GM18511 (cell line): ENCODE measurements around the gene ACAP2.
A peak's percentile ranks its signal among the peaks of the same experiment; 100 is the strongest.
"Not testable (repeated sequence)": the region's sequence is repeated elsewhere in the genome, so short reads cannot be mapped to it uniquely, and the experiment has no call there.

ENCODE experiments used
- ATAC-seq: cut with Tn5 transposase; IDR thresholded peaks from one replicate; pipeline ENCODE4 v1.9.1; 2021; ENCODE audit warnings: mild to moderate bottlenecking, moderate library complexity; ENCODE audit not compliant: unreplicated experiment

ACAP2 gene, protein sequence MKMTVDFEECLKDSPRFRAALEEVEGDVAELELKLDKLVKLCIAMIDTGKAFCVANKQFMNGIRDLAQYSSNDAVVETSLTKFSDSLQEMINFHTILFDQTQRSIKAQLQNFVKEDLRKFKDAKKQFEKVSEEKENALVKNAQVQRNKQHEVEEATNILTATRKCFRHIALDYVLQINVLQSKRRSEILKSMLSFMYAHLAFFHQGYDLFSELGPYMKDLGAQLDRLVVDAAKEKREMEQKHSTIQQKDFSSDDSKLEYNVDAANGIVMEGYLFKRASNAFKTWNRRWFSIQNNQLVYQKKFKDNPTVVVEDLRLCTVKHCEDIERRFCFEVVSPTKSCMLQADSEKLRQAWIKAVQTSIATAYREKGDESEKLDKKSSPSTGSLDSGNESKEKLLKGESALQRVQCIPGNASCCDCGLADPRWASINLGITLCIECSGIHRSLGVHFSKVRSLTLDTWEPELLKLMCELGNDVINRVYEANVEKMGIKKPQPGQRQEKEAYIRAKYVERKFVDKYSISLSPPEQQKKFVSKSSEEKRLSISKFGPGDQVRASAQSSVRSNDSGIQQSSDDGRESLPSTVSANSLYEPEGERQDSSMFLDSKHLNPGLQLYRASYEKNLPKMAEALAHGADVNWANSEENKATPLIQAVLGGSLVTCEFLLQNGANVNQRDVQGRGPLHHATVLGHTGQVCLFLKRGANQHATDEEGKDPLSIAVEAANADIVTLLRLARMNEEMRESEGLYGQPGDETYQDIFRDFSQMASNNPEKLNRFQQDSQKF

DNA sequence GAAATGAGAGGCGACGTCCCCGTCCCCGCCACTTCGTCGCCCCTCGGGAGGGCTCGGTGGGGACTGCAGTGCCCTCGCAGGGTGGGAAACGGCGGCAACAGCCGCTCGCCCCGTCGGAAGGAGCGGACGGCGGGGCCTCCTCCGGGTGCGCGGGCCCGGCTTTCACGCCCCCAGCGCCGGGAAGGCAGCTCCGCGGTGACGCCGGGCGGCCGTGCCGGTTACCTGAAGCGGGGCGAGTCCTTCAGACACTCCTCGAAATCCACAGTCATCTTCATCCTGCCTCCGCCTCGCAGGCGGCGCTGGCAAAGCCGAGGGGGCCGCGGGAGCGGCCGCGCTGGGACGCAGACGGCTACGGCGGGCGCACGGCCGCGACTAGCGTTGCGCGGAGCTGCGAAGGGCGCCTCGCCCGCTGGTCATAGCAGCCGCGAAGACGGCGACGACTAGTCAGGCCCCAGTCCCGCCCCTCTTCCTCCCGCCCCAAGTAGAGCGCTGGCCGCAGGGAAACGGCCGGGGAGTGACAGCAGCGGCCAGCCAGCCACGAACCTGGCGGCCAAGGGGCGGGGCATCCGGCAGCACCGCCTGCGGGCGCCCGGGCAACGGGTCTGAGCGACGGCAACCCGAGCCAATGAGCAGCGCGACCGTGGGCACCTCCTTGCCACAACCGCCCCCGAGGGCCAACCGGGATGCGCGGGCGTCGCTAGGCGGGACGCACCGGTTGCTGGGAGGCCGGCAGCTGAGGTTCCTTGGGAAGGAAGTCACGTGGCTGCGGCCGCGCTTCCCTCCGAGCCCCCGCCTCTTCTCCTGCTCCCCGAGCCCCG lies at the start of gene ACAP2:
ACAP2 (minus strand) TSS at position 448 of the 818 bp plus-strand sequence; CDS start at position 275, 173 bp downstream.
- peak; percentile 90 for ATAC-seq

DNA sequence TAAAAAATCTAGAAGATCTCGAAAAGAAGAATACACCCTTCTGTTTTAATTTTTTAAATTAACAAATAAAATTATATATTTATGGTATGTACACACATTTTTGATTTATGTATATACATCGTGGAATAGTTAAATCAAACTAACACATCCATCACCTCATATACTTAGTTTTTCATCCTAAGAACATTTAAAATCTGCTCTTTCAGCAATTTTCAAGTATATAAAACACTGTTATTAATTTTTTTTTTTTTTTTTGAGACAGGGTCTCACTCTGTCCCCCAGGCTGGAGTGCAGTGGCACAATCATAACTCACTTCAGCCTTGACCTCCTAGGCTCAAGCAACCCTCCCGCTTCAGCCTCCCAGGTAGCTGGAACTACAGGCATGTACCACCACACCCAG lies 32.8 kb upstream of the ACAP2 start:
- ATAC-seq: no peak

DNA sequence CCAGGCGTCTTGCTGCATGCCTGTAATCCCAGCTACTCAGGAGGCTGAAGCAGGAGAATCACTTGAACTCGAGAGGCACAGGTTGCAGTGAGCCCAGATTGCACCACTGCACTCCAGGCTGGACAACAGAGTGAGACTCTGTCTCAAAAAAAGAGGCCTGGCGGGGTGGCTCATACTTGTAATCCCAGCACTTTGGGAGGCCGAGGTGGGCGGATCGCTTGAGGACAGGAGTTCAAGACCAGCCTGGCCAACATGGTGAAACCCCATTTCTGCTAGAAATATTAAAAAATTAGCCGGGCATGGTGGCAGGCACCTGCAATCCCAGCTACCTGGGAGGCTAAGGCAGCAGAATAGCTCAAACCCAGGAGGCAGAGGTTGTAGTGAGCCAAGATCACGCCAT lies 32.3 kb upstream of the ACAP2 start:
- not testable (repeated sequence) for ATAC-seq

DNA sequence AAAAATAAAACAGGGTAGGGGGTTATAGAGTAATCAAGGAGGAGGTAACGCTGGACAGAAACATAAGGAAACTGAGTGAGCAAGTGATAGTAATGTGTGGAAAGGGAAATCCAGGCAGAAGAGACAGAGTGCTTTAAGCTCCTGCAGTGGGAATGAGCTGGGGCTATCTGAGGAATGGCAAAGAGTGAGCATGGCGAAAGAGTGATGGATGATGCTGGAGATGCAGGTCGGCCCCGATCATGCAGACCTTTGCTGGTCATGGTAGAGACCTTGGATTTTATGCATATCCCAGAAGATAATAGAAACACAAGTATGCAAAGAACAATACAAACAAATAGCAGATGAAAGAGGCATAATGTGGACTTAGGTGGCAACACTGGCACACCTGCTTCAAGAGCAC lies 26.0 kb upstream of the ACAP2 start:
- no peak for ATAC-seq

DNA sequence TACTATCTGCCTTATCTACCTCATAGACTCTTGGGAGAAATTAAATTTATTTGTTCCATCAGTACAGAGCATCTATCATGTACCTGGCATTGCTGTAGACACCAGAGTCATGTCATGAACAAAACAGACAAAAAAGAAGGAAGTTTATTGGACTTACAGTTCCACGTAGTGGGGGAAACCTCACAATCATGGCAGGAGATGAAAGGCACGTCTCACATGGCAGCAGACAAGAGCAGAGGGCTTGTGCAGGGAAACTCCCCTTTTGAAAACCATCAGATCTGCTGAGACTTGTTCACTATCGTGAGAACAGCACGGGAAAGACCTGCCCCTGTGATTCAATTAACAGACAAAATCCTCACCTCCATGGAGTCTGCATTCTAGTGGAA lies 25.6 kb upstream of the ACAP2 start:
- ATAC-seq: no peak

DNA sequence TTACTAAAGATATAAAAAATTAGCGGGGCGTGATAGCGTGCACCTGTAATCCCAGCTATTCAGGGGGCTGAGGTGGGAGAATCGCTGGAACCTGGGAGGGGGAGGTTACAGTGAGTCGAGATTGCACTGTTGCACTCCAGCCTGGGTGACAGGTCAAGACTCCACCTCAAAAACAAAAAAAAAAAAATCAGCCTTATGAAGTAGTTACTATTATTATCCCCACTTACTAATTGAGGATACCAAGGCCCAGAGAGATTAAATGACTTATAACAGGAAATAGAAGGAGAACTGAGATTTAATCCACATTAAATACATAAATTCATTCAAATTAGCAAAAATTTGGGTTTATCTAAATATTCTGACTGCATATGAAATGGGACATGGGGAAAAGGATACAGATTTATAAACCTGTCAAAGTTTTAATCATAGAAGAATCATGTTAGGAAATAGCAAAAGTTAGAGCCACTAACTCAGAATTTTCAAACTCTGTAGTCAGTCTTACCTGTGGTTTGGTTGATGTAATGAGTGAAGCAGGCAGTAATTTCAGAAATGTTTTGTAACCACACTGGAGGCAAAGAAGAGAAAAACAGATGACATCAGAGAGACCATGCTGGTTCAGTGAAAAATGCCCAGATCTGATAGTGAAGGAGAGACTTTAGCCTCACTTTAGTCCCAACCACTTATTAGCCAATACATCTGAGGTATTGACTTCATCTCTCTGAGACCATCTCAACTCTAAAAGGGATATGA lies 25.0 kb upstream of the ACAP2 start:
- no peak for ATAC-seq

DNA sequence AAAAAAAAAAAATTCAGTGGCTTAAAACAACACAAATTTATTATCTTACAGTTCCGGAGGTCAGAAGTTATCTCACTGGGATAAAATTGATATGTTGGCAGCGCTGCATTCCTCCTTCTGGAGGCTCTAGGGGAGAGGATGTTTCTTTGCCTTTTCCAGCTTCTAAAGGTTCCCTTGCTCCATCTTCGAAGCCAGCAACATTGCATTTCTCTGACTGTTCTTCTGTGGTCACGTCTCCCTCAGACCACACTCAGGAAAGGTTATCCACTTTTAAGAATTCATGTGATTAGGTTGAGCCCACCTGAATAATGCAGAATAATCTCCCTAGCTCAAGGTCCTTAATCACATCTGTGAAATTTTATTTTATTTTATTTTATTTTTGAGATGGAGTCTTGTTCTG lies 23.4 kb upstream of the ACAP2 start:
- no peak for ATAC-seq

DNA sequence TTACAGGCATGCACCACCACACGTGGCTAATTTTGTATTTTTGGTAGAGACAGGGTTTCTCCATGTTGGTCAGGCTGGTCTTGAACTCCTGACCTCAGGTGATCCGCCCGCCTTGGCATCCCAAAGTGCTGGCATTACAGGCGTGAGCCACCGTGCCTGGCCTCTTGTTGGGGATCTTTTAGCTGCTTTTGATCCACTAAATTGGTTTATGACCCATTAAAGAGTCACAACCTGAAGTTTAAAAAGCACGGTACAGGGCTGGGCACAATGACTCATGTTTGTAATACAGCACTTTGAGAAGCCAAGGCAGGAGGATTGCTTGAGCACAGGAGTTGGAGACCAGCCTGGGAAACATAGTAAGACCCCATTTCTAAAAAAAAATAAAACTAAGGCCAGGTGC lies 20.1 kb upstream of the ACAP2 start:
- ATAC-seq: not testable (repeated sequence)

DNA sequence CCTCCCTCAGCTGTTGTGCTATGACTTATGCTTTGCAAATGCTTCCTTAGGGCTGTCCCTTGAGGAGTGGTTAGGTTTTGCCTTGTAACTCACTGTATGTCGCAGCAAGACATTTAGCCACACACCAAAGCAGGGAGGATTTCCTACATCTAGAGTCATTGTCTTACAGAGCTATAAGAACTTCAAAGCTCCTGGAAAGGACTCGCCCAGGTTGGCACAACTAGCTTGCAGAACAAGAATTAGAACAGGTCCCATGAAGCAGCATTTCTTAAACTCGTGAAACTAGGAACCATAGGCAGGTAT lies 19.4 kb upstream of the ACAP2 start:
- no peak for ATAC-seq

DNA sequence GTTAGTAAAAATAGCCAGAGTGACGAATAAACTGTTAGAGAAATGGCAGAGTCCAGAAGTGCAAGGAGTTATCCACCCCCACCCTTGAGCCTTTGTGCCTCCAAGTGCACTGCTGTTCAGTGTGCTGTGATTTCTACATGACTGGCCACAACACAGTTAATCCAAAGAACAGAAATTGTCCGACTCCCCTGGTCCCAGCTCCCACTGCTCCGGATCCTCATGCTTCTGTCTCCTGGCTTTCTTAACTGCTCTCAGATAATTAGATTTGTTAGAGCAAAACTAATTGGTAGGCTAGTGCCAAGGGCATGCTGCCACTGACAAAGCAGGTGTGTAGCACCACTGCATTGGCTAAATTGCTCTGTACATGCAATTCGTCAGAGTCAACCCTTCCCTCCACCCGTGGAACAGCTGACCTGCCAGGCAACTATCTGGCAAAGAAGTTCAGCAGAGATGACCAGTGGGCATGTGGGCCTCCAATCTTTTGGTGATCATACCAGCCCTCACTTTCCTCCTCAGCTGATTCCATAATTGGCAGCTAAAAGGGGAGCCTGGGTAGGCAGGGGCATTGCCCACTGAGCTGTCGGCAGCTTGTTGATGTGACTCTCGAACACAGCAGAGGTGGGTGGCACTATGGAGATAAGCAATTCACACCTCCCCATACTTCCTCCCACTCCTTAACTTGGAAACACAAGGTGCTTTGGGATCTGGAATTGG lies 18.9 kb upstream of the ACAP2 start:
- ATAC-seq: no peak

DNA sequence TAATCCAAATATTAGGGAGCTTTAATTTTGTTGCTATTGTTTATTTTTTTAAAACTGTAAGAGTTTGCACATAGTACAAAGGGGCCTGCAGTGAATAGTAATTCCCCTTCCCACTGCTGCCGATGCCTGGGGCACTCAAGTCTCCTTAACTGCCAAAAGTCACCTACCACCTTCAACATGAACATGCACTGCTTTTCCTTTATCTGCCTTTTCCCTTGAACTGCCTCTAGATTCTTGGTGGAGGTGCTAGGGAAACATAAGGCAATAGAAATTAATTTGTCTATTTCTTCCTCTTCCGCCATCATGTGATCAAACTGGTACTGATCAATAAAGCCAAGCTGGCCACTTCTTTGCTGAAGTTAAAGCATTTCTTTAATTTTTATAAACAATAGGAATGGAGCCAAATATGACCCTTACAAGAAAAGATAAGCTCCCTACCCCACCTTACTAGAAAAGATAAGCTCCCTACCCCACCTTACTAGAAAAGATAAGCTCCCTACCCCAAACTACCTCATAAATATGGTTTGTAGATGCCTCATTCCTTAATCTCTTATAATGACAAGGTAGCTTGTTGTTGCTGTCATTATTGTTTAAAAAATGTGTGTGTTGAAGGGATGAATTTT lies 17.4 kb upstream of the ACAP2 start:
- ATAC-seq: no peak

DNA sequence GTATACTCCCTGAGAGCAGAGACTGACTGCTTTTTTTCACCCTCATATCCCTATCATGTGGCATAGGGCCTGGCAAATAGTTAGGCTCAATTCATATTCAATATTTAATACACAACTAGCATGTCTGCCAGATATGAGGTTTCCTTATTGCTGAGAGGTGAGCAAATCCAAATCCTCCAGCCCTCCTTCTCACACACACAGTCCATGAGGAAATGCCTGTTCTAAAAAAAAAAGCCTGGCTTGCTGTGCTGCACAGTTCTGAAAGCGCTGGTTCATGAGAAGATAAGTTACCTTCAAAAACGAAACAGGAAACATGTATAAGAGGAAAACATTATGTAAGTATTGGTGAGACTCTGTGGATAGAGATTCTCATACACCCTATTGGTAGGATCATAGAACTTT lies 15.5 kb upstream of the ACAP2 start:
- ATAC-seq: peak; percentile 80

DNA sequence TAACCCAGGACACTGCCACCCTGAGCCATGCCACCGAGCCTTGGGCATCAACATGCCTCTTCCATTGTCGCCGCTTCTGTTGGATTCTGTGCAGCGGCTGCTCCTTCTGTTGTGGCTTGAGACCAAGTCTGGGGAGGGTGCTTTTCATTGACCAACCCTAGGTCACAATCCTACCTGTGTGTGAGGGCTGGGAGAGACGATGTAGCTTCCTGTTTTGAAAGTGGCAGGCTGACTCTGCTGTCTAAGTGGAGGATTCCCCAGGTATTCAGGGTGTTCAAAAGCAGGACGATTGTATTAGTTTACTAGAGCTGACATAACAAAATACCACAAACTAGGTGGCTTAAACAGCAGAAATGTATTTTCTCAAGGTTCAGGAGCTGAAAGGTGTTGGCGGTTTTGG lies 13.0 kb upstream of the ACAP2 start:
- ATAC-seq: no peak

DNA sequence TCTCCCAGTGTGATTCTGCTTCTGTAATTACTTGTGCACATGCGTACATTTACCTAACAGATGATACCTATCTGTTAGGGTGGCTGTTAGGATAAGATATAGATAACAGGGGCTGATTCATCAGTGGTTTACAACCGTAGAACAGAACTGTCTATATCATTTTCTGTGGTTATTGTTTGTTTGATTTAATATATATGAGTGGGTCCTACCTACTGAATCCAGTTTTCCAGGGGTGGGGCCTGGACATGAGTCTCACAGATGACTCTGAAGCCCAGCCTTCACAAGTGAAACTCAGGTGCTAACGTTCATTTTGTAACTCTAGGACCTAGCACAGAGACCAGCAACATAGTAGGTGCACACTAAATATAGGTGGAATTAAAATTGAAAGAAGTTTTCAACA lies 10.4 kb upstream of the ACAP2 start:
- no peak for ATAC-seq

DNA sequence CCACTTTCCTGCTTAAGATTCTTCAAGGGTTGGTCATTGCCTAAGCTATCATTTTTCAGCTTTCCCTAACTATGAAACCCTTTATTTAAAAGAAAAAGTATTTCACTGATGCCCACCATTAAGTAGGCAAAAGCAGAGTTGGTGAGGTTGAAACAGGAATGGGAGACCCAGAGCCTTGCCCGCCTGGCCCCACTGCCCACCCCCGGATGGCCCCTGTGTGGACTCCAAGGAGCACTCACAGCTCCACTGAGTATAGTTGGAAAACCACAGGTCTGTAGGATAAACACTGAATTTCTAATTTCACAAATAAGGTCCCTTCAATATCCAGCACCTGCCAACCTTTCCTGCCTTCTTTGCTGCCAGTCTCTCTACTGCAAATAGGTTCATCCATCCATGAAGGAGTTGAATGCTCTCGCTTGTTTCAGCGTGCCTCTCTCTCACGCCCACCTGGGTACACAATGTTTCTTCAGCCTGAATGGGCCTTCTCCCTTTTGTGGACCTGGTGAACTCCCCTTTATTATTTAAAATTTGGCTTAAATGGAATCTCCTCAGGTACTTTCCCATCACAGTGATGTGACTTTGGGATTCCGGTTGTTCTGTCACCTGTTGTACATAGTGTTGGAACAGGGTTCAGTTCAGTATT lies 8.7 kb upstream of the ACAP2 start:
- ATAC-seq: no peak

DNA sequence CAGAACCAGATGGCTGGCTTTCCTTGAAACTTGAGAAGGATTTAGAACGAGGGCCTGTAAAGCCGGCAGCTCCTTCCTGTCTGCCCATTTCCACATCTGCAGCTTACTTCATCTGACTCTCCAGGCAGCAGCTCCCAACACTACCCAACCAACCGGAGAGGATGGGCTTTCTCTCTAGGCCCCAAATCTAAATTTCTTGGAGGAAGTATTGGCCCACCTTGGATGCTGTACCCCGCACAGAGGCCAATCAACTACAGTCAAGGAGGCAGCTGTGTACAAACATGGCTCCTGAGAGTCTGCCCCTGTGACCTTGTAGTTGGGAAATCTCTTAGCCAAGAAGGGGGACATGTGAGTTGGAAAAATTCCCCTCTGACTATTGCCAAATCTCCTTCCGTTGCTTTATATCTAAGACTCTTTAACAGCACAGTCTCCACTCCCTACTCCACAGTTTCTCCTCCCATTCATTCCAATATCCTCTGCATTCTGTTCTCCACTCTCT lies 8.0 kb upstream of the ACAP2 start:
- ATAC-seq: no peak

DNA sequence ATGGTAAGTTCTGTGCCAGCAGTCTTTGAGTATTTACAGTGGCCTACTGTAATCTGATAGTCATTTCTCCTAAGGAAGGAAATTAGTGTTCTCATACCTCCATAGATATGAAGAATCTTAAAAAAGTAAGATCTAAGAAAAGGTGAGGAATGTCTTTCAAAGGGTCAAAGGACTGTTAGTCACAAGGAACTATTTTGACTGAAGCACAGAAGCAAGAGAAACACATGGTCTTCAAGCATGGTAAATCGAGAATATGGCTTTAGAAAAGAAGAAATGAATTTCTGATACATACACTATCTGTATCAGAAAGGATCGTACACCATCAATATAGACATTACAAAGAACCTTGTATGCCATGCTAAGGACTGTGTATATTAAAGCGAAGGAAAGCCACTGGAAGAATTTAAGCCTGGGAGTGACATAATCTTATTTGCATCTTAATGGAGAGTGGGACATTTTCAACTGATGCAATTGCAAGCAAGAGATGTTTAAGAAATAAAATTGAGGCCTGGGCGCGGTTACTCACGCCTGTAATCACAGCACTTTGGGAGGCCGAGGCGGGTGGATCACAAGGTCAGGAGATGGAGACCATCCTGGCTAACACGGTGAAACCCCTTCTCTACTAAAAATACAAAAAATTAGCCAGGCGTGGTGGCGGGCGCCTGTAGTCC lies 5.5 kb upstream of the ACAP2 start:
- ATAC-seq: no peak

DNA sequence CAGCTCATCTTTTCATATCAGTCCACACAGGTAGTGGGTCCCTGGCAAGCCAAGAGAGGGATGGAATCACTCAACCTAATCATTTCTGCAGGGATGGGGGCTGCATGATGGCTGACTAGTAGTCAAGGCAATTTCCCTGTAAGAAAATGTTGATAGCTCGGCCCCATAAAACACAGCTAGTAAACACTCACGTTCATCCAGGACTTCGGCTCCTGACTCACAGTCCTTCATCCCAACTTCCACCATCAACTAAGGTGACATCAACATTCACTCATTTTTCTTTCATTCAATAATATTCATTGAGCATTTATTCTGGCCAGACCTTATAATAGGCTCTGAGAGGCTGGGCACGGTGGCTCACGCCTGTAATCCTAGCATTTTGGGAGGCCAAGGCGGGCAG lies 4.4 kb upstream of the ACAP2 start:
- ATAC-seq: no peak

DNA sequence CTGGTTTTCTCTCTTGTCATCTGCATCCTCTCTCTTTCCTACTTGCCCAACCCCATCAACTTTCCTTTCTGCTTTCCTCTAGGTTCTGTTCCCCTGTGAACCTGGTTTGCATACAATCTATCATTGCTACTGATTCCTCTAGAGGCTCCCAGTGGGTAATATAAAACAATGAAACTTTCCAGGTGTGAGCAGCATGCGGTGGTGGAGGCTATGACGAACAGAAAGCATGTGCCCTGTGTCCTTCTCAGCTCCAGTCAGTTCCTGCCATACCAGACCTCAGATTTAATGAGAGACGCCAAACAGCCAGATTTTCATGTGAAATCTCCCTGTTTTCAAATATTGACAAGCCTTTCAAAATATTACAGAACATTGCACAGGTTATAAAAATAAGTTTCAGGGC lies 3.5 kb upstream of the ACAP2 start:
- no peak for ATAC-seq
